Measurements from ENCODE around the gene STON1. TPM values are rescaled to one million over a fixed set of nuclear protein-coding genes. Genes with fewer than 3 reads are reported as not detected.

Gene STON1
- total and polyA plus RNA-seq, 2 of the 4 experiments (the other 2 are of a cell fraction), result 4.0 to 5.7 TPM

- H2BK5ac ChIP-seq (ENCODE audit: low read depth, low read length, poor library complexity, severe bottlenecking), result peak overlapping the region; percentile 93
- ChIA-PET CTCF (interaction anchor here (0.9 kb wide), 1 partner anchor 57 kb away, joined by 3 read pairs; no protein-coding TSS in a partner anchor), POLR2A (ENCODE audit: unreplicated experiment) (no interaction called here)
- no peak overlapping the region for H2AK9ac ChIP-seq (replicated peaks; ENCODE audit: low read depth, low read length, poor library complexity)
- intact Hi-C loops (cut with micrococcal nuclease) (no loop called here), in situ Hi-C loops (cut with MboI; ENCODE audit: low sequenced_read_pairs) (no loop called here), dilution Hi-C loops (cut with HindIII; ENCODE audit: low sequenced_read_pairs, unreplicated experiment) (no loop called here)
- peaks cover 13% of the 10 kb centered on the region for H3K4me1 ChIP-seq (ENCODE audit: control insufficient read depth, insufficient read depth, low read length)
- peak overlapping the region; percentile 63 for H3K27ac ChIP-seq (ENCODE audit: insufficient read depth, low read length)
- no peaks in the 10 kb centered on the region for H3K9me1 ChIP-seq (ENCODE audit: insufficient read depth, low read length)
- peak overlapping the region; percentile 69 for H4K91ac ChIP-seq (ENCODE audit: insufficient read depth, low read depth, low read length)
- H2AFZ ChIP-seq (replicated peaks; ENCODE audit: low read length, poor library complexity), result peak overlapping the region; percentile 76
- peak overlapping the region; percentile 71; the same call in 1 of the 3 replicates for H2BK15ac ChIP-seq (ENCODE audit: low read depth, low read length)
- peak overlapping the region; percentile 73 for H3K18ac ChIP-seq (ENCODE audit: low read depth, low read length)
- no peaks in the 10 kb centered on the region for H3K9me3 ChIP-seq (ENCODE audit: control insufficient read depth, insufficient read depth, low read length)
- H3K27me3 ChIP-seq (ENCODE audit: control insufficient read depth, insufficient read depth, low read length), result no peaks in the 10 kb centered on the region
- peak overlapping the region; percentile 63; the same call in 1 of the 2 replicates for H3K56ac ChIP-seq (ENCODE audit: extremely low read depth, insufficient read depth, low read length)
- peaks cover 0 to 5% of the 10 kb centered on the region in 2 experiments; a peak in 2 of 4 replicates for H3K79me1 ChIP-seq (ENCODE audit: low read depth in 1 of 2, low read length in 2 of 2)
- ATAC-seq (ENCODE audit: low read depth) (peak; percentile 59), DNase-seq (peak; percentile 75)
- peak overlapping the region; percentile 35; the same call in 1 of the 2 replicates for H3K23ac ChIP-seq (ENCODE audit: low read depth, low read length)
- H3K9ac ChIP-seq (ENCODE audit: low read depth, low read length), result 0 out of 2 replicates have a peak overlapping the region, but pooled peaks have one; percentile 2
- H4K8ac ChIP-seq (ENCODE audit: low read depth in 2 of 2, low read length in 2 of 2), result peak overlapping the region; percentile 11 to 78; a peak in 3 of 4 replicates
- H4K5ac ChIP-seq (ENCODE audit: low read depth, low read length), result peak overlapping the region; percentile 53
- no peaks in the 10 kb centered on the region for H4K20me1 ChIP-seq (ENCODE audit: insufficient read depth, low read length)
- no TSS peak for BruUV-seq (replicated peaks)
- 0% methylated on average over 1 of the region's 5 CpGs; no CpG with 5 or more reads in 1 of the 2 experiments for WGBS, 2 experiments (ENCODE audit: extremely low coverage in 2 of 2, insufficient read length in 1 of 2)
- peaks cover 4% of the 10 kb centered on the region for H3K36me3 ChIP-seq (ENCODE audit: control insufficient read depth, insufficient read depth, low read length)
- H3K4ac ChIP-seq (ENCODE audit: low read depth, low read length), result peak overlapping the region; percentile 67
- H2BK20ac ChIP-seq (ENCODE audit: low read depth, low read length), result peak overlapping the region; percentile 72
- peak overlapping the region; percentile 92 for H2BK120ac ChIP-seq (ENCODE audit: low read depth, low read length)
- peak overlapping the region; percentile 34 for H3K14ac ChIP-seq (replicated peaks; ENCODE audit: low read depth, low read length)
- H3K4me2 ChIP-seq (ENCODE audit: low read depth, low read length), result peak overlapping the region; percentile 6; the same call in 1 of the 2 replicates
- peak overlapping the region; percentile 64; the same call in 1 of the 2 replicates for H2AK5ac ChIP-seq (ENCODE audit: low read depth, low read length)
- no peak overlapping the region for H3K4me3 ChIP-seq (ENCODE audit: insufficient read depth, low read depth, low read length)
- TF ChIP-seq RAD21 (IDR thresholded peaks at IDR 0.05; ENCODE audit: low read length) (no peak), POLR2A (IDR thresholded peaks at IDR 0.05; ENCODE audit: low read depth, low read length) (no peak), FOS (IDR thresholded peaks at IDR 0.05; ENCODE audit: low read depth, low read length) (no peak), ELK1 (IDR thresholded peaks at IDR 0.05; ENCODE audit: borderline replicate concordance, low read depth, low read length) (no peak), MXI1 (IDR thresholded peaks at IDR 0.05; ENCODE audit: borderline replicate concordance, low read depth, low read length) (peak; percentile 18; the same call in 1 of the 2 replicates), CHD1 (IDR thresholded peaks at IDR 0.05; ENCODE audit: low read depth, low read length) (no peak), BHLHE40 (IDR thresholded peaks at IDR 0.05; ENCODE audit: low read depth, low read length) (no peak), MAZ (IDR thresholded peaks at IDR 0.05; ENCODE audit: borderline replicate concordance, low read depth, low read length) (no peak), SMC3 (IDR thresholded peaks at IDR 0.05; ENCODE audit: low read depth, low read length) (no peak), MAFK (IDR thresholded peaks at IDR 0.05; ENCODE audit: low read depth, low read length) (peak; percentile 55), RCOR1 (IDR thresholded peaks at IDR 0.05; ENCODE audit: insufficient replicate concordance, low read length) (no peak), USF2 (IDR thresholded peaks at IDR 0.05; ENCODE audit: low read depth, low read length) (peak; percentile 57; the same call in 1 of the 2 replicates), NFE2L2 (IDR thresholded peaks at IDR 0.05; ENCODE audit: low read depth, low read length) (peak; percentile 80; the same call in 1 of the 2 replicates), CTCF (conservative IDR thresholded peaks at IDR 0.05; ENCODE audit: low read depth, low read length) (no peak)
Measured at GRCh38 chr2:48508461-48509124, 21.4 kb upstream of the STON1 start.
